ENCODE results near the gene SLAMF7. TPM values are rescaled to one million over a fixed set of nuclear protein-coding genes. Genes with fewer than 3 reads are reported as not detected.
"Not testable (repeated sequence)": the region's sequence is repeated elsewhere in the genome, so short reads cannot be mapped to it uniquely, and the experiment has no call there.

Gene SLAMF7
- total and polyA plus RNA-seq, 8 donors, result 0.12 to 6.5 (median 0.46) TPM

DNA sequence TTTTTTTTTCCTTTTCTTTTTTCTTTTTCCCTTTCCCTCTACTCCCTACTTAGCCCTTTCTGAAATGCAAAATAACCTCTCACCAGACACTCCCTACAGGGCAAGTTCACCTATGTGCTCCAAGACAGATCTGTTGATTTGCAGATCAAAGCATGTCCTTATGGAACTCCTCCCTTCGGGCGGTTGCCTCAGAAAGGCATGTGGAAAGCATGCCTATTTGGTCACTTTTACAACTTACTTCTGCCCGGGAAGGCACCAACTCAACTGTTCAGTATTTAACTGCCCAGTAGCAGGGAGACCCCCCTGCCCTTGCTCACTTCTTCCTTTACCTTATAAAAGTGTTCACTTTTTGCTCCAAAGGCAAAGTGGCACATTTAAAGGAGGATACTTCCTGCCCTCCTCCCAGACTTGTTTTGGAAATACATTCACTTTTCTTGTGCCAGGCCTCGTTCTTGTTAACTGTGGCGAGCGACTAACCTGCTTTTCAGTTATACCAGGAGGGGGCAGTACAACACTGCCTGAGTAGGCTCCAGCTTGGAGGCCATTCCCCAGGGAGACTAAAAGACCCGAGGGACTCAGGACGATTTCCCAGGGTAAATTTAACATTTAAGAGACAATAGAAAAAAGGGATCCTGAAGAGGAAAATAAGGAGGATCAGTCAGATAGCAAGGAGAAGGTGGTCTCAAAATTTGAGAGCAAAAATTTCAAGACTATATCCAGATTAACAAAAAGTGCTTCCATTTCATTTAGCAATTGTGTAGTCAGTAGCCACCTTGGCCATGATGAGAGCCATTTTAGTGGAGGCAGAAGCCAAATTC, 12.3 kb upstream of the SLAMF7 start:
- Histone ChIP-seq H3K4me3 (no peak overlapping the region), H3K9me3 (no peaks in the 10 kb centered on the region), H3K27ac (no peak overlapping the region), H3K36me3 (no peaks in the 10 kb centered on the region), H3K4me1 (no peaks in the 10 kb centered on the region), H3K27me3 (no peaks in the 10 kb centered on the region)
- intact Hi-C loops (cut with DNase I), result loop anchor here in 2 of 3 donors (5.0 to 10.0 kb wide), 2 partner anchors 106 to 228 kb away; partner anchors contain the start of gene ITLN2 (in 1 of the 2)
- DNase-seq (peak in 4 of 6 donors; percentile 20 to 60 (median 42)), ATAC-seq (peak; percentile 76 to 99 (median 96)), FAIRE-seq (no peak)
- TF ChIP-seq CTCF (IDR thresholded peaks at IDR 0.05), result peak; percentile 76 to 88 (median 80)
- 12 to 16% methylated on average over 8 of the region's 8 CpGs for WGBS, 2 donors

GRCh38 chr1:160727316-160727640, 11.8 kb upstream of the SLAMF7 start:
- ATAC-seq (peak in 1 of 4 donors; percentile 31), FAIRE-seq (no peak), DNase-seq (no peak)
- Histone ChIP-seq H3K9me3 (no peaks in the 10 kb centered on the region), H3K36me3 (no peaks in the 10 kb centered on the region), H3K4me3 (no peak overlapping the region), H3K4me1 (no peaks in the 10 kb centered on the region), H3K27me3 (no peaks in the 10 kb centered on the region), H3K27ac (no peak overlapping the region)
- intact Hi-C loops (cut with DNase I), result loop anchor here in 2 of 3 donors (5.0 to 10.0 kb wide), 2 partner anchors 105 to 228 kb away; partner anchors contain the start of gene ITLN2 (in 1 of the 2)
- no peak for TF ChIP-seq CTCF (IDR thresholded peaks at IDR 0.05)

DNA sequence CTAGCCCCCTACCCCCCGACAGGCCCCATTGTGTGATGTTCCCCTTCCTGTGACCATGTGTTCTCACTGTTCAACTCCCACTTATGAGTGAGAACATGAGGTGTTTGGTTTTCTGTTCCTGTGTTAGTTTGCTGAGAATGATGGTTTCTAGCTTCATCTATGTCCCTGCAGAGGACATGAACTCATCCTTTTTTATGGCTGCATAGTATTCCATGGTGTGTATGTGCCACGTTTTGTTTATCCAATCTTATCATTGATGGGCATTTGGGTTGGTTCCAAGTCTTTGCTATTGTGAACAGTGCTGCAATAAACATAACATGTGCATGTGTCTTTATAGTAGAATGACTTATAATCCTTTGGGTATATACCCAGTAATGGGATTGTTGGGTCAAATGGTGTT, 7.5 kb upstream of the SLAMF7 start:
- FAIRE-seq, H3K9me3 ChIP-seq, H3K36me3 ChIP-seq: not testable (repeated sequence)

GRCh38 chr1:160731990-160732389, 7.1 kb upstream of the SLAMF7 start:
- ATAC-seq, result no peak

More for the DNA sequence above, 7.5 kb upstream of the SLAMF7 start:
- H3K27ac ChIP-seq; DNase-seq; ATAC-seq; intact Hi-C loops (cut with DNase I); H3K4me1 ChIP-seq; H3K4me3 ChIP-seq; H3K27me3 ChIP-seq: not testable (repeated sequence)
- 60 to 64% methylated on average over 2 of the region's 2 CpGs for WGBS, 2 donors

GRCh38 chr1:160733898-160734297, 5.1 kb upstream of the SLAMF7 start:
- DNase-seq, result no peak
- H3K9me3 ChIP-seq, result no peaks in the 10 kb centered on the region
- H3K4me1 ChIP-seq, result no peaks in the 10 kb centered on the region
- no peaks in the 10 kb centered on the region for H3K36me3 ChIP-seq
- no peak for TF ChIP-seq CTCF (IDR thresholded peaks at IDR 0.05)
- H3K27ac ChIP-seq, result no peak overlapping the region
- ATAC-seq, result no peak
- intact Hi-C loops (cut with DNase I), result no loop called here
- no peak for FAIRE-seq
- H3K4me3 ChIP-seq, result no peak overlapping the region
- no peaks in the 10 kb centered on the region for H3K27me3 ChIP-seq

More at GRCh38 chr1:160731990-160732389, 7.1 kb upstream of the SLAMF7 start:
- no peaks in the 10 kb centered on the region for H3K4me1 ChIP-seq
- no peak for TF ChIP-seq CTCF (IDR thresholded peaks at IDR 0.05)
- FAIRE-seq, result no peak
- no peak for DNase-seq
- no peaks in the 10 kb centered on the region for H3K27me3 ChIP-seq
- no peaks in the 10 kb centered on the region for H3K9me3 ChIP-seq
- H3K4me3 ChIP-seq, result no peak overlapping the region
- 93 to 94% methylated on average over 1 of the region's 1 CpG for WGBS, 2 donors
- intact Hi-C loops (cut with DNase I), result no loop called here
- no peak overlapping the region for H3K27ac ChIP-seq
- H3K36me3 ChIP-seq, result no peaks in the 10 kb centered on the region

Measured in pancreas (tissue), 10 donors.